WTC11 (cell line): ENCODE measurements around the gene CD86. TPM values are rescaled to one million over a fixed set of nuclear protein-coding genes. Genes with fewer than 3 reads are reported as not detected.

ENCODE experiments used
- ATAC-seq: fragments of 200-7000 bp; cut with Tn5 transposase; 2 replicates; pipeline ENCODE4 v1.10.0; 2021; ENCODE audit warnings: mild to moderate bottlenecking, moderate library complexity
- CTCF ChIA-PET: fragments of 300-600 bp; sonication (Branson Sonifier 250); formaldehyde crosslinking; loops from one replicate; lab custom pipeline; 2021; ENCODE audit warnings: antibody characterized with exemption; lab: Charles Lee
- POLR2A ChIA-PET: fragments of 350-600 bp; sonication (Branson Sonifier 250); formaldehyde crosslinking; loops from one replicate; lab custom pipeline; 2021; ENCODE audit warnings: antibody characterized with exemption; lab: Charles Lee
- DNase-seq: peaks from one replicate; pipeline ENCODE4 v3.0.0; 2021; ENCODE audit warnings: low spot score
- H3K27ac Mint-ChIP-seq: 2 replicates; pipeline ENCODE4 v1.8.0; 2021; ENCODE audit warnings: mixed read lengths
- H3K27me3 Mint-ChIP-seq: 2 replicates; pipeline ENCODE4 v1.8.0; 2021; ENCODE audit warnings: low read depth, mild to moderate bottlenecking, moderate library complexity, mixed read lengths
- H3K36me3 Mint-ChIP-seq: 2 replicates; pipeline ENCODE4 v1.8.0; 2021; ENCODE audit warnings: mixed read lengths
- H3K4me1 Mint-ChIP-seq: 2 replicates; pipeline ENCODE4 v1.8.0; 2022; ENCODE audit warnings: mixed read lengths
- H3K4me3 Mint-ChIP-seq: 2 replicates; pipeline ENCODE4 v1.8.0; 2021; ENCODE audit warnings: mild to moderate bottlenecking, moderate library complexity, mixed read lengths
- H3K9me3 Mint-ChIP-seq: 2 replicates; pipeline ENCODE4 v1.8.0; 2021; ENCODE audit warnings: mixed read lengths
- ATF1 ChIP-seq: sonication (generic); formaldehyde crosslinking; IDR thresholded peaks from 2 replicates; pipeline ENCODE4 v1.8.1; 2023; ENCODE audit warnings: mild to moderate bottlenecking, moderate library complexity, missing genetic modification reagents
- FOXP1 ChIP-seq: sonication (generic); formaldehyde crosslinking; IDR thresholded peaks from 2 replicates; pipeline ENCODE4 v1.8.0; 2022; ENCODE audit warnings: missing genetic modification reagents, mild to moderate bottlenecking, moderate library complexity, borderline replicate concordance
- FOXP4 ChIP-seq: sonication (generic); formaldehyde crosslinking; IDR thresholded peaks from 2 replicates; pipeline ENCODE4 v1.8.0; 2022; ENCODE audit warnings: mild to moderate bottlenecking, missing genetic modification reagents
- GABPB1 ChIP-seq: sonication (generic); formaldehyde crosslinking; IDR thresholded peaks from 2 replicates; pipeline ENCODE4 v1.8.1; 2023; ENCODE audit warnings: mild to moderate bottlenecking, missing genetic modification reagents
- GRHL2 ChIP-seq: fragments of 250-450 bp; sonication (Bioruptor Pico); IDR thresholded peaks from 2 replicates; pipeline ENCODE4 v1.8.0; 2022; ENCODE audit warnings: mild to moderate bottlenecking, moderate library complexity; ENCODE audit not compliant: insufficient replicate concordance, severe bottlenecking
- JUN ChIP-seq: sonication (generic); formaldehyde crosslinking; IDR thresholded peaks from 2 replicates; pipeline ENCODE4 v1.8.0; 2023; ENCODE audit warnings: mild to moderate bottlenecking, missing genetic modification reagents
- MXD4 ChIP-seq: fragments of 250-450 bp; sonication (Bioruptor Pico); IDR thresholded peaks from 2 replicates; pipeline ENCODE4 v1.8.0; 2021; ENCODE audit warnings: mild to moderate bottlenecking, moderate library complexity, borderline replicate concordance
- NFATC4 ChIP-seq: fragments of 250-450 bp; sonication (Bioruptor Pico); IDR thresholded peaks from 2 replicates; pipeline ENCODE4 v1.9.0; 2021; ENCODE audit warnings: mild to moderate bottlenecking
- NR1H2 ChIP-seq: sonication (generic); formaldehyde crosslinking; IDR thresholded peaks from 2 replicates; pipeline ENCODE4 v1.9.0; 2021; ENCODE audit warnings: mild to moderate bottlenecking, moderate library complexity, missing genetic modification reagents
- NR3C1 ChIP-seq: sonication (generic); formaldehyde crosslinking; conservative IDR thresholded peaks from 2 replicates; pipeline ENCODE4 v1.8.1; 2023; ENCODE audit warnings: low read depth, mild to moderate bottlenecking, missing genetic modification reagents
- OVOL2 ChIP-seq: fragments of 250-450 bp; sonication (Bioruptor Pico); IDR thresholded peaks from 2 replicates; pipeline ENCODE4 v1.9.0; 2021; ENCODE audit warnings: mild to moderate bottlenecking, borderline replicate concordance
- RELA ChIP-seq: sonication (generic); formaldehyde crosslinking; IDR thresholded peaks from 2 replicates; pipeline ENCODE4 v1.8.1; 2022; ENCODE audit warnings: missing genetic modification reagents, mild to moderate bottlenecking, borderline replicate concordance
- SMAD3 ChIP-seq: sonication (generic); formaldehyde crosslinking; IDR thresholded peaks from 2 replicates; pipeline ENCODE4 v1.8.0; 2022; ENCODE audit warnings: missing genetic modification reagents, mild to moderate bottlenecking, borderline replicate concordance
- STAT6 ChIP-seq: sonication (generic); formaldehyde crosslinking; conservative IDR thresholded peaks from 2 replicates; pipeline ENCODE4 v1.8.1; 2023; ENCODE audit warnings: mild to moderate bottlenecking, low read depth, missing genetic modification reagents, moderate library complexity
- TEAD4 ChIP-seq: sonication (generic); formaldehyde crosslinking; IDR thresholded peaks from 2 replicates; pipeline ENCODE4 v1.8.0; 2022; ENCODE audit warnings: mild to moderate bottlenecking, missing genetic modification reagents
- TP53 ChIP-seq: sonication (generic); formaldehyde crosslinking; IDR thresholded peaks from 2 replicates; pipeline ENCODE4 v1.8.1; 2023; ENCODE audit warnings: mild to moderate bottlenecking, missing genetic modification reagents
- USF1 ChIP-seq: sonication (generic); formaldehyde crosslinking; IDR thresholded peaks from 2 replicates; pipeline ENCODE4 v1.8.0; 2022; ENCODE audit warnings: mild to moderate bottlenecking, missing genetic modification reagents
- ZMAT4 ChIP-seq: fragments of 250-450 bp; sonication (Bioruptor Pico); IDR thresholded peaks from 2 replicates; pipeline ENCODE4 v1.9.0; 2021; ENCODE audit warnings: mild to moderate bottlenecking
- ZNF232 ChIP-seq: sonication (generic); formaldehyde crosslinking; IDR thresholded peaks from 2 replicates; pipeline ENCODE4 v1.8.0; 2022; ENCODE audit warnings: mild to moderate bottlenecking, missing genetic modification reagents
- ZNF317 ChIP-seq: sonication (generic); formaldehyde crosslinking; IDR thresholded peaks from 2 replicates; pipeline ENCODE4 v1.8.1; 2023; ENCODE audit warnings: low read depth, mild to moderate bottlenecking, moderate library complexity, missing genetic modification reagents, borderline replicate concordance
- ZNF416 ChIP-seq: fragments of 250-450 bp; sonication (Bioruptor Pico); IDR thresholded peaks from 2 replicates; pipeline ENCODE4 v1.9.0; 2021; ENCODE audit warnings: mild to moderate bottlenecking, inconsistent platforms
- ZNF512 ChIP-seq: sonication (generic); formaldehyde crosslinking; IDR thresholded peaks from 2 replicates; pipeline ENCODE4 v1.8.1; 2022; ENCODE audit warnings: missing genetic modification reagents, borderline replicate concordance
- ZSCAN18 ChIP-seq: fragments of 250-450 bp; sonication (Bioruptor Pico); IDR thresholded peaks from 2 replicates; pipeline ENCODE4 v2.1.2; 2022; ENCODE audit warnings: mild to moderate bottlenecking, moderate library complexity
- total RNA-seq: library from RNA; stranded (reverse); gene quantifications from 3 replicates; pipeline ENCODE4 v1.2.3, GENCODE V29; 2021

The CD86 gene
- total RNA-seq, 1 experiment from 2014 or later, result 0.61 TPM

- no peaks in the 10 kb centered on the region for H3K9me3 Mint-ChIP-seq
- H3K36me3 Mint-ChIP-seq, result no peaks in the 10 kb centered on the region
- H3K4me3 Mint-ChIP-seq, result no peak overlapping the region
- no peak for ATAC-seq
- POLR2A ChIA-PET, result no interaction called here
- TF ChIP-seq MXD4 (CRISPR knock-in tag) (no peak), USF1 (CRISPR knock-in tag) (no peak), JUN (CRISPR knock-in tag) (no peak), NR3C1 (CRISPR knock-in tag) (no peak), ZNF232 (CRISPR knock-in tag) (no peak), ATF1 (CRISPR knock-in tag) (no peak), TEAD4 (no peak), ZNF512 (no peak), ZMAT4 (CRISPR knock-in tag) (no peak), GABPB1 (CRISPR knock-in tag) (no peak), NFATC4 (CRISPR knock-in tag) (no peak), OVOL2 (CRISPR knock-in tag) (no peak), TP53 (no peak)
- TF ChIP-seq, all 79 proteins: peak for 0
- H3K27me3 Mint-ChIP-seq, result no peaks in the 10 kb centered on the region
- no peak overlapping the region for H3K27ac Mint-ChIP-seq
- DNase-seq, result no peak
- no peaks in the 10 kb centered on the region for H3K4me1 Mint-ChIP-seq
- CTCF ChIA-PET, result interaction anchor here (1.7 kb wide), 1 partner anchor 87 kb away, joined by 4 read pairs; no protein-coding TSS in a partner anchor
Observed at GRCh38 chr3:122082357-122082756, 27.2 kb downstream of the CD86 start.

- Mint-ChIP-seq H3K36me3 (no peaks in the 10 kb centered on the region), H3K4me1 (no peaks in the 10 kb centered on the region), H3K27ac (no peak overlapping the region), H3K27me3 (no peaks in the 10 kb centered on the region), H3K9me3 (no peaks in the 10 kb centered on the region), H3K4me3 (no peak overlapping the region)
- ATAC-seq, result no peak
- CTCF ChIA-PET, result interaction anchor here (1.2 to 1.4 kb wide), 2 partner anchors 89 to 230 kb away, joined by 3 to 4 read pairs; no protein-coding TSS in a partner anchor
- DNase-seq, result no peak
- TF ChIP-seq GRHL2, result no peak
- TF ChIP-seq SMAD3 (CRISPR knock-in tag), result no peak
- TF ChIP-seq FOXP1 (CRISPR knock-in tag), result no peak
- TF ChIP-seq USF1 (CRISPR knock-in tag), result no peak
- TF ChIP-seq ZNF416 (CRISPR knock-in tag), result no peak
- no peak for TF ChIP-seq RELA (CRISPR knock-in tag)
- TF ChIP-seq MXD4 (CRISPR knock-in tag), result no peak
- TF ChIP-seq JUN (CRISPR knock-in tag), result no peak
- no peak for TF ChIP-seq NR1H2 (CRISPR knock-in tag)
- no peak for TF ChIP-seq ZNF317 (CRISPR knock-in tag)
- TF ChIP-seq, all 79 proteins: peak for 0
- POLR2A ChIA-PET, result no interaction called here
Observed at GRCh38 chr3:122084799-122085198, 29.6 kb downstream of the CD86 start.

- Mint-ChIP-seq H3K4me1 (no peaks in the 10 kb centered on the region), H3K27ac (no peak overlapping the region), H3K9me3 (no peaks in the 10 kb centered on the region), H3K4me3 (no peak overlapping the region), H3K27me3 (no peaks in the 10 kb centered on the region), H3K36me3 (no peaks in the 10 kb centered on the region)
- TF ChIP-seq STAT6 (CRISPR knock-in tag), result no peak
- no peak for TF ChIP-seq FOXP4 (CRISPR knock-in tag)
- no peak for TF ChIP-seq ZSCAN18 (CRISPR knock-in tag)
- no peak for TF ChIP-seq GRHL2
- ATAC-seq, result no peak
- DNase-seq, result no peak
- ChIA-PET CTCF (interaction anchor here (1.2 to 1.4 kb wide), 2 partner anchors 90 to 230 kb away, joined by 3 to 4 read pairs; no protein-coding TSS in a partner anchor), POLR2A (no interaction called here)
Observed at GRCh38 chr3:122085673-122086072, 30.5 kb downstream of the CD86 start.
